Muscle of leg (tissue), 11 donors: ENCODE data around the gene ZC3H12D. TPM values are rescaled to one million over a fixed set of nuclear protein-coding genes. Genes with fewer than 3 reads are reported as not detected.

Experiments used
- DNase-seq: peaks from one replicate; pipeline ENCODE4 v3.0.0; 2013
- H3K27ac ChIP-seq: one replicate; pipeline ENCODE4 v1.5.1; 2013; ENCODE audit warnings: mild to moderate bottlenecking, low read length, control low read depth
- H3K27me3 ChIP-seq: one replicate; pipeline ENCODE4 v1.6.1; 2013; ENCODE audit warnings: low read length; ENCODE audit not compliant: control insufficient read depth, insufficient read depth
- H3K36me3 ChIP-seq: one replicate; pipeline ENCODE4 v1.6.1; 2013; ENCODE audit warnings: low read length; ENCODE audit not compliant: control insufficient read depth, insufficient read depth
- H3K4me1 ChIP-seq: one replicate; pipeline ENCODE4 v1.6.1; 2013; ENCODE audit warnings: low read length; ENCODE audit not compliant: control insufficient read depth, insufficient read depth
- H3K4me3 ChIP-seq: one replicate; pipeline ENCODE4 v1.5.1; 2013; ENCODE audit warnings: low read length, control low read depth
- H3K9me3 ChIP-seq: replicated peaks from 2 replicates; pipeline ENCODE4 v1.6.1; 2013; ENCODE audit warnings: low read depth, low read length; ENCODE audit not compliant: control insufficient read depth
- WGBS: methylation state at CpG from one replicate; pipeline ENCODE4 v1.1.5; 2013; ENCODE audit warnings: missing lambda C conversion rate; ENCODE audit not compliant: insufficient coverage; 5-methylcytosine and 5-hydroxymethylcytosine counted together
- polyA plus RNA-seq, 8 donors: library from polyadenylated mRNA; unstranded; fragments of 120-200 nt; gene quantifications; one replicate each; pipeline versions ENCODE4 v1.2.1 to v1.2.3, GENCODE V29; 2013; ENCODE audit warnings: inconsistent platforms in 1 of 8, low replicate concordance in 1 of 8; ENCODE audit not compliant: insufficient read length in 8 of 8, insufficient read depth in 1 of 8
- total RNA-seq: library from RNA; stranded (reverse); fragments of 120-200 nt; gene quantifications from one replicate; pipeline ENCODE4 v1.2.4, GENCODE V29; 2013

The ZC3H12D gene
- total and polyA plus RNA-seq, 9 donors, result 0.11 to 0.75 (median 0.24) TPM

GRCh38 chr6:149433881-149434280 is 50.9 kb downstream of the ZC3H12D start:
- Histone ChIP-seq H3K36me3 (no peaks in the 10 kb centered on the region), H3K27me3 (peaks cover 4% of the 10 kb centered on the region), H3K27ac (no peak overlapping the region), H3K9me3 (no peaks in the 10 kb centered on the region), H3K4me3 (no peak overlapping the region), H3K4me1 (peaks cover 5% of the 10 kb centered on the region)
- no CpG with 5 or more reads among the region's 1 CpG for WGBS
- no peak for DNase-seq

- Histone ChIP-seq H3K27me3 (peaks cover 4% of the 10 kb centered on the region), H3K27ac (no peak overlapping the region)
- no peak for DNase-seq
Observed at GRCh38 chr6:149433405-149433804, 51.4 kb downstream of the ZC3H12D start.

GRCh38 chr6:149431905-149432775 is 52.7 kb downstream of the ZC3H12D start:
- Histone ChIP-seq H3K9me3 (no peaks in the 10 kb centered on the region), H3K27me3 (peaks cover 4% of the 10 kb centered on the region), H3K27ac (no peak overlapping the region), H3K36me3 (no peaks in the 10 kb centered on the region), H3K4me3 (no peak overlapping the region), H3K4me1 (peaks cover 5% of the 10 kb centered on the region)
- peak; percentile 90 for DNase-seq
- WGBS, result 0% methylated on average over 7 of the region's 19 CpGs

More at GRCh38 chr6:149433405-149433804, 51.4 kb downstream of the ZC3H12D start:
- peaks cover 5% of the 10 kb centered on the region for H3K4me1 ChIP-seq
- no peak overlapping the region for H3K4me3 ChIP-seq
- H3K36me3 ChIP-seq, result no peaks in the 10 kb centered on the region
- 83% methylated on average over 2 of the region's 2 CpGs for WGBS
- no peaks in the 10 kb centered on the region for H3K9me3 ChIP-seq

GRCh38 chr6:149429427-149430360 is 55.1 kb downstream of the ZC3H12D start:
- 87% methylated on average over 19 of the region's 26 CpGs for WGBS
- Histone ChIP-seq H3K27ac (no peak overlapping the region), H3K27me3 (peaks cover 2% of the 10 kb centered on the region), H3K36me3 (no peaks in the 10 kb centered on the region), H3K4me3 (no peak overlapping the region), H3K9me3 (no peaks in the 10 kb centered on the region), H3K4me1 (peaks cover 5% of the 10 kb centered on the region)
- DNase-seq, result no peak

- no peak overlapping the region for H3K27ac ChIP-seq
- H3K9me3 ChIP-seq, result no peaks in the 10 kb centered on the region
- no peaks in the 10 kb centered on the region for H3K36me3 ChIP-seq
- 95% methylated on average over 3 of the region's 4 CpGs for WGBS
- no peak overlapping the region for H3K4me3 ChIP-seq
- DNase-seq, result no peak
- H3K4me1 ChIP-seq, result peaks cover 8% of the 10 kb centered on the region
- peaks cover 2% of the 10 kb centered on the region for H3K27me3 ChIP-seq
Observed at GRCh38 chr6:149428606-149429005, 56.2 kb downstream of the ZC3H12D start.

GRCh38 chr6:149425754-149426153 is 59.1 kb downstream of the ZC3H12D start:
- no peaks in the 10 kb centered on the region for H3K9me3 ChIP-seq
- H3K27me3 ChIP-seq, result peaks cover 2% of the 10 kb centered on the region
- no peaks in the 10 kb centered on the region for H3K36me3 ChIP-seq
- DNase-seq, result no peak
- H3K4me3 ChIP-seq, result no peak overlapping the region
- H3K4me1 ChIP-seq, result peaks cover 3% of the 10 kb centered on the region
- WGBS, result 92% methylated on average over 5 of the region's 5 CpGs
- no peak overlapping the region for H3K27ac ChIP-seq

GRCh38 chr6:149425224-149425623 is 59.6 kb downstream of the ZC3H12D start:
- H3K36me3 ChIP-seq, result no peaks in the 10 kb centered on the region
- DNase-seq, result no peak
- no peak overlapping the region for H3K4me3 ChIP-seq
- 83% methylated on average over 8 of the region's 8 CpGs for WGBS
- H3K4me1 ChIP-seq, result peaks cover 3% of the 10 kb centered on the region
- no peak overlapping the region for H3K27ac ChIP-seq
- no peaks in the 10 kb centered on the region for H3K9me3 ChIP-seq
- peaks cover 2% of the 10 kb centered on the region for H3K27me3 ChIP-seq

GRCh38 chr6:149423964-149424440 is 60.8 kb downstream of the ZC3H12D start:
- peaks cover 3% of the 10 kb centered on the region for H3K4me1 ChIP-seq
- H3K27me3 ChIP-seq, result no peaks in the 10 kb centered on the region
- no peaks in the 10 kb centered on the region for H3K9me3 ChIP-seq
- WGBS, result 21% methylated on average over 7 of the region's 7 CpGs
- peak overlapping the region; percentile 70 for H3K27ac ChIP-seq
- DNase-seq, result no peak
- no peak overlapping the region for H3K4me3 ChIP-seq
- H3K36me3 ChIP-seq, result no peaks in the 10 kb centered on the region

GRCh38 chr6:149422581-149422980 is 62.2 kb downstream of the ZC3H12D start:
- 88% methylated on average over 2 of the region's 4 CpGs for WGBS
- no peak overlapping the region for H3K27ac ChIP-seq
- DNase-seq, result no peak
- no peak overlapping the region for H3K4me3 ChIP-seq
- no peaks in the 10 kb centered on the region for H3K27me3 ChIP-seq
- H3K4me1 ChIP-seq, result peaks cover 3% of the 10 kb centered on the region
- H3K9me3 ChIP-seq, result no peaks in the 10 kb centered on the region
- H3K36me3 ChIP-seq, result no peaks in the 10 kb centered on the region

GRCh38 chr6:149421132-149421531 is 63.7 kb downstream of the ZC3H12D start:
- H3K27ac ChIP-seq, result no peak overlapping the region
- WGBS, result no CpG with 5 or more reads among the region's 5 CpGs

More at GRCh38 chr6:149421132-149421531, 63.7 kb downstream of the ZC3H12D start:
- peaks cover 3% of the 10 kb centered on the region for H3K4me1 ChIP-seq
- H3K27me3 ChIP-seq, result no peaks in the 10 kb centered on the region
- H3K4me3 ChIP-seq, result no peak overlapping the region
- H3K36me3 ChIP-seq, result no peaks in the 10 kb centered on the region
- DNase-seq, result no peak
- H3K9me3 ChIP-seq, result peaks cover 7% of the 10 kb centered on the region
